Activated CD8-positive, alpha-beta memory T cell treated with anti-CD3 and anti-CD28 coated beads for 1 hour (primary cell): ENCODE measurements around the gene SESN2.
"Not testable (repeated sequence)": the region's sequence is repeated elsewhere in the genome, so short reads cannot be mapped to it uniquely, and the experiment has no call there.

Source experiments
- DNase-seq, 2 donors: peaks; one replicate each; pipeline ENCODE4 v3.0.0-alpha.2; 2020; ENCODE audit warnings: low read depth in 1 of 2; ENCODE audit errors: extremely low read depth in 1 of 2

SESN2 gene

GRCh38 chr1:28326984-28327383, 67.7 kb downstream of the SESN2 start:
- DNase-seq: no peak

GRCh38 chr1:28327431-28327830, 68.1 kb downstream of the SESN2 start:
- not testable (repeated sequence) for DNase-seq

GRCh38 chr1:28328228-28328648, 68.9 kb downstream of the SESN2 start:
- DNase-seq: no peak

- DNase-seq: peak in 1 of 2 donors; percentile 19
Measured at GRCh38 chr1:28329395-28330153, 70.3 kb downstream of the SESN2 start.
